A549 (cell line): ENCODE data around the gene CLECL1.

Source experiments
- CEBPB ChIP-seq, 2 experiments: fragments of >200 bp in 1 of 2; sonication (Bioruptor Twin) in 1 of 2; formaldehyde crosslinking in 1 of 2; IDR thresholded peaks; 2 replicates each; pipeline ENCODE4 v1.6.1; 2012 to 2016
- EP300 ChIP-seq, 2 experiments: fragments of >200 bp; sonication (Bioruptor Twin); formaldehyde crosslinking; IDR thresholded peaks; 2 replicates in 1 of 2; 3 replicates in 1 of 2; pipeline ENCODE4 v1.6.1; 2016 to 2017
- FOXS1 ChIP-seq: fragments of 250-450 bp; sonication (Bioruptor Pico); IDR thresholded peaks from 2 replicates; pipeline ENCODE4 v1.5.0; 2020; ENCODE audit warnings: mild to moderate bottlenecking, moderate library complexity
- JUN ChIP-seq, 2 experiments: fragments of >200 bp; sonication (Bioruptor Twin); formaldehyde crosslinking; IDR thresholded peaks; 2 replicates in 1 of 2; 3 replicates in 1 of 2; pipeline ENCODE4 v1.6.1; 2016 to 2017
- POLR2A ChIP-seq: IDR thresholded peaks from 2 replicates; pipeline ENCODE4 v1.6.1; 2012; ENCODE audit warnings: mild to moderate bottlenecking, low read length
- RCOR1 ChIP-seq: fragments of 150-350 bp; IDR thresholded peaks from 2 replicates; pipeline ENCODE4 v1.6.1; 2014; ENCODE audit warnings: antibody characterized with exemption, low read length, low read depth
- ZSCAN20 ChIP-seq: fragments of 250-450 bp; sonication (Bioruptor Pico); IDR thresholded peaks from 2 replicates; pipeline ENCODE4 v1.8.0; 2022; ENCODE audit warnings: mild to moderate bottlenecking, moderate library complexity
- TF ChIP-seq, protein P1 (sequence below): fragments of >200 bp; sonication (Bioruptor Twin); formaldehyde crosslinking; IDR thresholded peaks from 3 replicates; pipeline ENCODE4 v1.5.1; 2016
- TF ChIP-seq, protein P2 (sequence below): fragments of 450-650 bp; IDR thresholded peaks from 2 replicates; pipeline ENCODE4 v1.6.1; 2014; ENCODE audit warnings: antibody characterized with exemption

DNA sequence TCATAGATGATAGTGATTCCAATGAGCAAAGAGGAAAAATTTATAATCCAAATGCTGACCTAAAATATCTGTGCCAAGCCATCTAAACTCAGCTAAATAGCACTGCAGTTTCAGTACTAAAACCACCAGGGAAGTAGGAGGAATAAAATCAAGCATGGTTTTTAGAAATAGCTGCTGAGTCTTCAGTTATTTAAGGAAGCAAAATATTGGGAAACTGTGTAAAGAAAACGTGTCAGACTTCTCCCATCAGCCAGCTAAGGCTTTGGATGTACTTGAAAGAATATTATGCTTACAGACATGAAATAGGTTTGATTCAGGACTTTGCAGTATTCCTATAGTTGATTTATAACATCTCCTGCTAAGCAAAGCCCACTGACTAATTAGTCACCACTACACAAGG lies 38.7 kb downstream of the CLECL1 start:
- TF ChIP-seq ZSCAN20 (CRISPR knock-in tag) (no peak), POLR2A (no peak), RCOR1 (no peak), FOXS1 (no peak), CEBPB (IDR thresholded peaks at IDR 0.05) (no peak), JUN (IDR thresholded peaks at IDR 0.05) (no peak), EP300 (IDR thresholded peaks at IDR 0.05) (no peak)
- TF ChIP-seq, protein P1, sequence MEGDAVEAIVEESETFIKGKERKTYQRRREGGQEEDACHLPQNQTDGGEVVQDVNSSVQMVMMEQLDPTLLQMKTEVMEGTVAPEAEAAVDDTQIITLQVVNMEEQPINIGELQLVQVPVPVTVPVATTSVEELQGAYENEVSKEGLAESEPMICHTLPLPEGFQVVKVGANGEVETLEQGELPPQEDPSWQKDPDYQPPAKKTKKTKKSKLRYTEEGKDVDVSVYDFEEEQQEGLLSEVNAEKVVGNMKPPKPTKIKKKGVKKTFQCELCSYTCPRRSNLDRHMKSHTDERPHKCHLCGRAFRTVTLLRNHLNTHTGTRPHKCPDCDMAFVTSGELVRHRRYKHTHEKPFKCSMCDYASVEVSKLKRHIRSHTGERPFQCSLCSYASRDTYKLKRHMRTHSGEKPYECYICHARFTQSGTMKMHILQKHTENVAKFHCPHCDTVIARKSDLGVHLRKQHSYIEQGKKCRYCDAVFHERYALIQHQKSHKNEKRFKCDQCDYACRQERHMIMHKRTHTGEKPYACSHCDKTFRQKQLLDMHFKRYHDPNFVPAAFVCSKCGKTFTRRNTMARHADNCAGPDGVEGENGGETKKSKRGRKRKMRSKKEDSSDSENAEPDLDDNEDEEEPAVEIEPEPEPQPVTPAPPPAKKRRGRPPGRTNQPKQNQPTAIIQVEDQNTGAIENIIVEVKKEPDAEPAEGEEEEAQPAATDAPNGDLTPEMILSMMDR = no peak
- TF ChIP-seq, protein P2, sequence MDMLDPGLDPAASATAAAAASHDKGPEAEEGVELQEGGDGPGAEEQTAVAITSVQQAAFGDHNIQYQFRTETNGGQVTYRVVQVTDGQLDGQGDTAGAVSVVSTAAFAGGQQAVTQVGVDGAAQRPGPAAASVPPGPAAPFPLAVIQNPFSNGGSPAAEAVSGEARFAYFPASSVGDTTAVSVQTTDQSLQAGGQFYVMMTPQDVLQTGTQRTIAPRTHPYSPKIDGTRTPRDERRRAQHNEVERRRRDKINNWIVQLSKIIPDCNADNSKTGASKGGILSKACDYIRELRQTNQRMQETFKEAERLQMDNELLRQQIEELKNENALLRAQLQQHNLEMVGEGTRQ = no peak
